Measurements from ENCODE around the gene RPS14. TPM values are rescaled to one million over a fixed set of nuclear protein-coding genes. Genes with fewer than 3 reads are reported as not detected.

Gene RPS14
- total RNA-seq, 1 experiment from 2014 or later: 2,564 TPM

- POLR2A ChIA-PET: no interaction called here
- no peak for ATAC-seq
- no peak overlapping the region for H3K27ac Mint-ChIP-seq
- H3K36me3 Mint-ChIP-seq: no peaks in the 10 kb centered on the region
- no peak for DNase-seq (ENCODE audit: low spot score)
- CTCF ChIA-PET: interaction anchor here (2.8 kb wide), 1 partner anchor 31 kb away, joined by 10 read pairs; no protein-coding TSS in a partner anchor
- H3K9me3 Mint-ChIP-seq: no peaks in the 10 kb centered on the region
- no peaks in the 10 kb centered on the region for H3K4me1 Mint-ChIP-seq
- H3K4me3 Mint-ChIP-seq: no peak overlapping the region
- peaks cover 4% of the 10 kb centered on the region; the same call in 1 of the 2 replicates for H3K27me3 Mint-ChIP-seq (ENCODE audit: low read depth)
- TF ChIP-seq FOXJ3 (CRISPR knock-in tag; IDR thresholded peaks at IDR 0.05; ENCODE audit: borderline replicate concordance) (no peak), TP53 (CRISPR knock-in tag; IDR thresholded peaks at IDR 0.05) (no peak), MAX (CRISPR knock-in tag; IDR thresholded peaks at IDR 0.05) (no peak), NFYB (CRISPR knock-in tag; conservative IDR thresholded peaks at IDR 0.05; ENCODE audit: low read depth) (no peak), JUN (CRISPR knock-in tag; IDR thresholded peaks at IDR 0.05) (no peak), JAZF1 (CRISPR knock-in tag; IDR thresholded peaks at IDR 0.05) (no peak), TEAD4 (CRISPR knock-in tag; IDR thresholded peaks at IDR 0.05) (no peak), ZMAT4 (CRISPR knock-in tag; IDR thresholded peaks at IDR 0.05) (no peak), MYBL2 (CRISPR knock-in tag; IDR thresholded peaks at IDR 0.05) (no peak), E2F1 (CRISPR knock-in tag; IDR thresholded peaks at IDR 0.05) (no peak), MLX (CRISPR knock-in tag; IDR thresholded peaks at IDR 0.05) (no peak), NR2C2 (CRISPR knock-in tag; IDR thresholded peaks at IDR 0.05) (no peak), ZNF396 (CRISPR knock-in tag; IDR thresholded peaks at IDR 0.05; ENCODE audit: borderline replicate concordance) (no peak), E2F4 (CRISPR knock-in tag; IDR thresholded peaks at IDR 0.05; ENCODE audit: borderline replicate concordance, low read depth) (no peak), NR1H2 (CRISPR knock-in tag; IDR thresholded peaks at IDR 0.05) (no peak), ZNF121 (CRISPR knock-in tag; IDR thresholded peaks at IDR 0.05) (no peak), SP1 (CRISPR knock-in tag; conservative IDR thresholded peaks at IDR 0.05) (no peak)
These were observed 20.1 kb downstream of the RPS14 start for GRCh38 chr5:150429410-150429873.

- TF ChIP-seq USF1 (CRISPR knock-in tag; IDR thresholded peaks at IDR 0.05) (no peak), HMGA2 (CRISPR knock-in tag; IDR thresholded peaks at IDR 0.05) (no peak), ZNF416 (CRISPR knock-in tag; IDR thresholded peaks at IDR 0.05) (no peak), FOXJ3 (CRISPR knock-in tag; IDR thresholded peaks at IDR 0.05; ENCODE audit: borderline replicate concordance) (no peak), CREB1 (CRISPR knock-in tag; IDR thresholded peaks at IDR 0.05) (no peak)
- DNase-seq (ENCODE audit: low spot score) (no peak), ATAC-seq (no peak)
- no peaks in the 10 kb centered on the region for H3K4me1 Mint-ChIP-seq
- H3K4me3 Mint-ChIP-seq: no peak overlapping the region
- ChIA-PET POLR2A (no interaction called here), CTCF (interaction anchor here (2.8 kb wide), 1 partner anchor 31 kb away, joined by 10 read pairs; no protein-coding TSS in a partner anchor)
- H3K36me3 Mint-ChIP-seq: no peaks in the 10 kb centered on the region
- H3K27me3 Mint-ChIP-seq (ENCODE audit: low read depth): peaks cover 4% of the 10 kb centered on the region; the same call in 1 of the 2 replicates
- no peaks in the 10 kb centered on the region for H3K9me3 Mint-ChIP-seq
- H3K27ac Mint-ChIP-seq: no peak overlapping the region
These were observed 20.6 kb downstream of the RPS14 start for GRCh38 chr5:150428978-150429377.
